ENCODE measurements around the gene SULF2. TPM values are rescaled to one million over a fixed set of nuclear protein-coding genes. Genes with fewer than 3 reads are reported as not detected.

Gene SULF2
- total RNA-seq, 3 donors from 2014 or later, result 36.3 to 62.5 (median 58.0) TPM

DNA sequence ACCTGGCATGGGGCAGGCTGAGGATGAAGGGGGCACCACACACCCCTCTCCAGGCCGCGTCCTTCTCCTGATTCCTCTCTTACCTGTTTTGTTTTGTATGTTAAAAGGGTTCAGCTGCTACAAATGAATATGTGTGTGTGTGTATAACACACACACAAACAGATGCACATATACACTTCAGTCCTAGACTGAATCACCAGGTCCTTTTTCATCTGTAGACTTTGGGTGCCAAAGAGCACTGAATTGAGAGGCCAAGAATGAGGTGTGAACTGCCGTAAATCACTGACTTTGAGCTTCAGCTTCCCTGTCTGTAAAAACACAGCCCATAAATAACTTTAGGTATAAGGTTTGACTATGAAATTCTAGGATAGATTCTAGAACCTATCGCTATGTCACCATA lies 40.5 kb downstream of the SULF2 start:
- Histone ChIP-seq H3K9me3 (no peaks in the 10 kb centered on the region), H3K36me3 (no peaks in the 10 kb centered on the region), H3K27me3 (no peaks in the 10 kb centered on the region), H3K4me3 (no peak overlapping the region), H3K4me1 (no peaks in the 10 kb centered on the region), H3K27ac (no peak overlapping the region)
- TF ChIP-seq, protein P1, sequence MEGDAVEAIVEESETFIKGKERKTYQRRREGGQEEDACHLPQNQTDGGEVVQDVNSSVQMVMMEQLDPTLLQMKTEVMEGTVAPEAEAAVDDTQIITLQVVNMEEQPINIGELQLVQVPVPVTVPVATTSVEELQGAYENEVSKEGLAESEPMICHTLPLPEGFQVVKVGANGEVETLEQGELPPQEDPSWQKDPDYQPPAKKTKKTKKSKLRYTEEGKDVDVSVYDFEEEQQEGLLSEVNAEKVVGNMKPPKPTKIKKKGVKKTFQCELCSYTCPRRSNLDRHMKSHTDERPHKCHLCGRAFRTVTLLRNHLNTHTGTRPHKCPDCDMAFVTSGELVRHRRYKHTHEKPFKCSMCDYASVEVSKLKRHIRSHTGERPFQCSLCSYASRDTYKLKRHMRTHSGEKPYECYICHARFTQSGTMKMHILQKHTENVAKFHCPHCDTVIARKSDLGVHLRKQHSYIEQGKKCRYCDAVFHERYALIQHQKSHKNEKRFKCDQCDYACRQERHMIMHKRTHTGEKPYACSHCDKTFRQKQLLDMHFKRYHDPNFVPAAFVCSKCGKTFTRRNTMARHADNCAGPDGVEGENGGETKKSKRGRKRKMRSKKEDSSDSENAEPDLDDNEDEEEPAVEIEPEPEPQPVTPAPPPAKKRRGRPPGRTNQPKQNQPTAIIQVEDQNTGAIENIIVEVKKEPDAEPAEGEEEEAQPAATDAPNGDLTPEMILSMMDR (IDR thresholded peaks at IDR 0.05), result no peak
- TF ChIP-seq POLR2AphosphoS5 (IDR thresholded peaks at IDR 0.05), result no peak
- TF ChIP-seq POLR2A (IDR thresholded peaks at IDR 0.05), result no peak
- intact Hi-C loops (cut with DNase I; ENCODE audit: low total_unique reads), result no loop called here
- DNase-seq (ENCODE audit: low spot score in 2 of 2), result no peak

DNA sequence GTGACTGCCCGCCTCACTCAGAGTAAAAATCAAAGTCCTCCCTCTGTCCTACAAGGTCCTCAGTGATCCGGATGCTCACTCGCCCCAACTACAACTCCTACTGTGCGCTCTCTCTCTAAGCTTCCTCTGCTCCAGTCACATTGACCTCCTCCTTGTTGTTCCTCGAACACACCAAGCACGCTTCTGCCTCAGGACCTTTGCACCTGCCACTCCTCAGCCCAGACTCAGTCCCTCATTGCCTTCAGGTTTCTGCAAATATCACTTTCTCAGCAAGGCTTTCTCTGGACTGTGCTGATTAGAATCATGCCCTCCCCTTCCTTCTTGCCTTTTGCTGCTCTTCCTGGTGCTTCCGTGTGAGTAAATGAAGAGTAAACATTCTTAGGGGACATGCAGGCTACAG lies 41.6 kb downstream of the SULF2 start:
- Histone ChIP-seq H3K27ac (no peak overlapping the region), H3K36me3 (no peaks in the 10 kb centered on the region), H3K9me3 (no peaks in the 10 kb centered on the region), H3K27me3 (no peaks in the 10 kb centered on the region), H3K4me1 (no peaks in the 10 kb centered on the region), H3K4me3 (no peak overlapping the region)
- intact Hi-C loops (cut with DNase I; ENCODE audit: low total_unique reads), result no loop called here
- DNase-seq (ENCODE audit: low spot score in 2 of 2), result no peak
- no peak for TF ChIP-seq POLR2AphosphoS5 (IDR thresholded peaks at IDR 0.05)
- TF ChIP-seq, protein P1 (IDR thresholded peaks at IDR 0.05), result no peak

DNA sequence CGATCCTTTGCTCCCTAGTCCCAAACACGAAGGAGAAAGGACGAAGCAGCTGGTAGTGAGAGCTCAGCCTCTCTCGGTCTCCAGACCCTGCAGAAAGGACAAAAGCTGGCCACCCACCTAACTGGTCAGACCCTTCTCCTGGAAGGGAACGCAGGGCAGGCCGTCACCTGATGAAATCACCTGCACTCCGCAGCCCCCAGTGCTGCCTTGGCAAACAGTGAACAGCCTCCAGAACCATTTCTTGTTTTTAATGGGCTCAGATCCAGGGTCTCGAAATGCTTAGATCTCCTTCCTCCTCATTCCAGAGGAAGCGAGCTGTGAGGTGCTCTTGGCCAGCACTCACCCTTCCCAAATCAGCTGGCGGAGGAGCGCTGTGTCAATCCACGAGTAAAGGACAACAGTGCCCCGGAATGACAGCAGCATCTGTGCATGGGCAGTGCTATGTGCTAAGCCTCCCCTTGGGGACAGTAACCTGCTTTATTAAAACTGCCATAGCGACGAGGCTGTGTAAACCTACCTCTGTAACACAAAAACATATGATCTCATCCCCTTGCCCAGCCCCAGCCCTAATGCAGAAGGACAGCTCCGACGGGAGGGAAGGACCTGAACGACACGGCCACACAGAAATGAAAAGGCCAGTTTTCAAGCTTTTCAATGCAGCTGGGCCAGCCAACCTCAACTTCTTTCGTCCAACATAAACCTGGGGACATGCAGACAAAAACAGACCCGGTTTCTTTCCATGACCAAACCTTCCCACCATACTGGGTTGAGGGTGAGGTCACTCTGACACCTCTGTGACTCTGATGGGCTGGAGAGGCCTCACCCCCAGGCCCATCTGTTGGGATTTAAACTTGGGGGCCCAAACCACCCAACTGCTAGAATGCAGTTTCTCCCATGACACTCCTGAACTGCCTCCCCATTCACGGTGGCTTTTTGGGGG lies 43.3 kb downstream of the SULF2 start:
- Histone ChIP-seq H3K9me3 (no peaks in the 10 kb centered on the region), H3K4me1 (no peaks in the 10 kb centered on the region), H3K27me3 (no peaks in the 10 kb centered on the region), H3K27ac (no peak overlapping the region), H3K4me3 (no peak overlapping the region), H3K36me3 (no peaks in the 10 kb centered on the region)
- TF ChIP-seq POLR2A (IDR thresholded peaks at IDR 0.05) (no peak), POLR2AphosphoS5 (IDR thresholded peaks at IDR 0.05) (peak in 1 of 3 donors; percentile 48)
- TF ChIP-seq, protein P1 (IDR thresholded peaks at IDR 0.05), result peak in 1 of 3 donors; percentile 12
- intact Hi-C loops (cut with DNase I; ENCODE audit: low total_unique reads), result no loop called here
- DNase-seq (ENCODE audit: low spot score in 2 of 2), result peak in 1 of 2 donors; percentile 35

DNA sequence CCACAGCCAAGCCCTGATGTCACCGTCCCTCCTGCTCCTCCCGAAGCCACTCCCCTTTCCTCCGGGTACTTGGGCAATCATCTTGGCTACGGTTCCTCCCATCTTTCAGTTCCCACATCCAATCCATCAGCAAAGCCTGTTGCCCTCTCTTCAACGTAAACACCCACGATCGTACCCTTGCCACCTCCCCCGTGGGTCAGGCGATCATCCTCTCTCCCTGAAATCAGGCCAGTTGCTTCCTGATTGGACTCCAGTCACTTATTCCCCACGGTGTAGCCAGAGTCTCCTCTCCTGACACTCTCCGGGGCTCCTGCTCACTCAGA lies 44.5 kb downstream of the SULF2 start:
- DNase-seq (ENCODE audit: low spot score in 2 of 2), result no peak
- Histone ChIP-seq H3K36me3 (no peaks in the 10 kb centered on the region), H3K27ac (no peak overlapping the region), H3K4me3 (no peak overlapping the region), H3K27me3 (no peaks in the 10 kb centered on the region), H3K9me3 (no peaks in the 10 kb centered on the region), H3K4me1 (no peaks in the 10 kb centered on the region)
- intact Hi-C loops (cut with DNase I; ENCODE audit: low total_unique reads), result no loop called here
- no peak for TF ChIP-seq POLR2AphosphoS5 (IDR thresholded peaks at IDR 0.05)
- TF ChIP-seq POLR2A (IDR thresholded peaks at IDR 0.05), result no peak
- TF ChIP-seq, protein P1 (IDR thresholded peaks at IDR 0.05), result no peak

DNA sequence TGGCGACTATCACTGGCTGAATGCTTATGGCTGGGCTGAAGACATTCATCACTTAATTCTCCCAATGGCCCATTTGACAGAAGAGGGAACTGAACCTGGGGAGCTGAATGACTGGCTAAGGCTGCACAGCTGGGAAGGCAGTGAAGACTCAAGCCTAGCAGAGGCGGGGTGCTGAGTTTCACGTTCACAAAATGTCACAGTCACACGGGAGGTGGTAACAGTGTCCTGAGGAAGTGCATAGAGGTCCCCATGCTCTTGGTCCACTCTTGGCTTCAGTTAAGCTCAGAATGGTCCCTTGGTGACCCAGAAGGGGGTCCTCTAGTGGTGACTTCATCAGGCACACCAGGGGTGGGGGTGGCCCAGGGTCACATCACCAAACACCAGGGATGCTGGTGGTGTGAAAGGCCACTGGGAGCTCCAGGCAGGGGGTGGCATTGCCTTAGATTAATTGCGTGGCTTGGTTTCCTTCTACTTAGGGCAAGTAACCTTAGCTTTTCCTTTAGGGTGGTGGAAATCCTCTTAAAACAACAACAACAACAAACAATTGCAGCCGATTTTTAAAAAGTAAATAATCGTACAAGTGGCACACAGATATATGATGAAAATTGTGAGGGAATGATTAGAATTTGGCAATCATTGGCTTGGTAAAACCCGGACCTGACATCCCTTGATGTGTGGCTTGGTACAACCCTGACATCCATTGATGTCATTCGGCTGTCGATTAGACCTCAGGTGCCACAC lies 45.0 kb downstream of the SULF2 start:
- intact Hi-C loops (cut with DNase I; ENCODE audit: low total_unique reads), result no loop called here
- Histone ChIP-seq H3K27ac (no peak overlapping the region), H3K4me1 (no peaks in the 10 kb centered on the region), H3K27me3 (no peaks in the 10 kb centered on the region), H3K4me3 (no peak overlapping the region), H3K36me3 (no peaks in the 10 kb centered on the region), H3K9me3 (no peaks in the 10 kb centered on the region)
- no peak for DNase-seq (ENCODE audit: low spot score in 2 of 2)
- no peak for TF ChIP-seq POLR2AphosphoS5 (IDR thresholded peaks at IDR 0.05)
- TF ChIP-seq, protein P1 (IDR thresholded peaks at IDR 0.05), result no peak
- no peak for TF ChIP-seq POLR2A (IDR thresholded peaks at IDR 0.05)
